Liver (tissue), 3 donors: ENCODE data around the gene CEP97.

Experiments
- CTCF ChIP-seq: fragments of 150-350 bp; IDR thresholded peaks from 2 replicates; pipeline ENCODE4 v1.5.1; 2017; ENCODE audit warnings: improper control_type of control experiment, low read depth, low read length; ENCODE audit not compliant: missing input control
- EGR1 ChIP-seq, 2 donors: IDR thresholded peaks; 2 replicates each; pipeline ENCODE4 v1.6.1; 2016 to 2018; ENCODE audit warnings: antibody characterized with exemption in 2 of 2, low read depth in 2 of 2
- GABPA ChIP-seq, 2 donors: IDR thresholded peaks in 1 of 2; conservative IDR thresholded peaks in 1 of 2; 2 replicates each; pipeline ENCODE4 v1.6.1; 2016; ENCODE audit warnings: antibody characterized with exemption in 2 of 2, mild to moderate bottlenecking in 1 of 2, moderate library complexity in 1 of 2
- NR2F2 ChIP-seq: IDR thresholded peaks from 2 replicates; pipeline ENCODE4 v1.6.1; 2016; ENCODE audit warnings: antibody characterized with exemption
- RAD21 ChIP-seq, 2 donors: IDR thresholded peaks; 2 replicates each; pipeline ENCODE4 v1.6.1; 2016; ENCODE audit warnings: antibody characterized with exemption in 2 of 2, mild to moderate bottlenecking in 2 of 2
- REST ChIP-seq: IDR thresholded peaks from 2 replicates; pipeline ENCODE4 v1.6.1; 2016; ENCODE audit warnings: antibody characterized with exemption, mild to moderate bottlenecking
- SP1 ChIP-seq: IDR thresholded peaks from 2 replicates; pipeline ENCODE4 v1.6.1; 2018; ENCODE audit warnings: antibody characterized with exemption, mild to moderate bottlenecking
- TAF1 ChIP-seq: conservative IDR thresholded peaks from 2 replicates; pipeline ENCODE4 v1.6.1; 2016; ENCODE audit warnings: antibody characterized with exemption, mild to moderate bottlenecking
- ZBTB33 ChIP-seq: IDR thresholded peaks from 2 replicates; pipeline ENCODE4 v1.6.1; 2016; ENCODE audit warnings: antibody characterized with exemption
- donor health status: healthy.
- donor health status: healthy.

GRCh38 chr3:101762041-101762646 is 37.7 kb downstream of the CEP97 start:
- TF ChIP-seq CTCF (no peak), REST (no peak), SP1 (no peak), TAF1 (no peak), RAD21 (IDR thresholded peaks at IDR 0.05) (no peak), NR2F2 (no peak), GABPA (IDR thresholded peaks at IDR 0.05 in 1 of 2, conservative IDR thresholded peaks at IDR 0.05 in 1 of 2) (no peak), ZBTB33 (no peak), EGR1 (IDR thresholded peaks at IDR 0.05; ENCODE audit: low read depth in 2 of 2) (no peak)
